IMR-90 (cell line): Measurements from ENCODE around the gene GPR176. TPM values are rescaled to one million over a fixed set of nuclear protein-coding genes. Genes with fewer than 3 reads are reported as not detected.

Source experiments
- ATAC-seq: fragments of 200-7000 bp; cut with Tn5 transposase; 2 replicates; pipeline ENCODE4 v1.9.1; 2020; ENCODE audit warnings: low read depth, mild to moderate bottlenecking, moderate library complexity
- BruUV-seq: library from RNA; stranded (reverse); fragments of 400-500 nt; replicated peaks from 2 replicates; lab custom pipeline; 2021; lab: Mats Ljungman, UMichigan
- CTCF ChIA-PET: fragments of 300-600 bp; formaldehyde crosslinking; extraction: SDS; loops from one replicate; lab custom pipeline; 2021; ENCODE audit warnings: antibody characterized with exemption; lab: Yijun Ruan, JAX
- POLR2A ChIA-PET: fragments of 300-600 bp; sonication (Branson Sonifier 250); formaldehyde crosslinking; loops from one replicate; lab custom pipeline; 2022; ENCODE audit warnings: antibody characterized with exemption; ENCODE audit not compliant: unreplicated experiment; lab: Charles Lee
- DNase-seq: peaks from one replicate; pipeline ENCODE4 v3.0.0; 2013
- H2AFZ ChIP-seq: replicated peaks from 2 replicates; pipeline ENCODE3; 2013; ENCODE audit warnings: low read length, mild to moderate bottlenecking; ENCODE audit not compliant: poor library complexity
- H2AK5ac ChIP-seq: 2 replicates; pipeline ENCODE4 v1.6.1; 2013; ENCODE audit warnings: low read depth, low read length, inconsistent platforms
- H2AK9ac ChIP-seq: replicated peaks from 2 replicates; pipeline ENCODE3; 2013; ENCODE audit warnings: mild to moderate bottlenecking, low read depth, low read length, moderate library complexity; ENCODE audit not compliant: poor library complexity
- H2BK120ac ChIP-seq: 2 replicates; pipeline ENCODE4 v1.6.1; 2013; ENCODE audit warnings: low read depth, low read length, inconsistent platforms
- H2BK15ac ChIP-seq: 3 replicates; pipeline ENCODE4 v1.6.1; 2013; ENCODE audit warnings: low read depth, low read length, inconsistent platforms
- H2BK20ac ChIP-seq: 2 replicates; pipeline ENCODE4 v1.6.1; 2013; ENCODE audit warnings: low read depth, mild to moderate bottlenecking, inconsistent platforms, low read length, moderate library complexity
- H2BK5ac ChIP-seq: 2 replicates; pipeline ENCODE4 v1.6.1; 2013; ENCODE audit warnings: mild to moderate bottlenecking, low read depth, low read length, inconsistent platforms; ENCODE audit not compliant: poor library complexity, severe bottlenecking
- H3K14ac ChIP-seq: replicated peaks from 2 replicates; pipeline ENCODE4 v1.6.1; 2013; ENCODE audit warnings: low read depth, low read length, inconsistent platforms
- H3K18ac ChIP-seq: 2 replicates; pipeline ENCODE4 v1.6.1; 2013; ENCODE audit warnings: low read depth, low read length, control low read depth
- H3K23ac ChIP-seq: 2 replicates; pipeline ENCODE4 v1.6.1; 2013; ENCODE audit warnings: low read depth, low read length, inconsistent platforms
- H3K27ac ChIP-seq: 2 replicates; pipeline ENCODE4 v1.5.1; 2013; ENCODE audit warnings: mild to moderate bottlenecking, control low read depth, low read length; ENCODE audit not compliant: insufficient read depth
- H3K27me3 ChIP-seq: 2 replicates; pipeline ENCODE4 v1.6.1; 2013; ENCODE audit warnings: low read length; ENCODE audit not compliant: control insufficient read depth, insufficient read depth
- H3K36me3 ChIP-seq: 2 replicates; pipeline ENCODE4 v1.6.1; 2013; ENCODE audit warnings: low read length, mixed read lengths; ENCODE audit not compliant: control insufficient read depth, insufficient read depth
- H3K4ac ChIP-seq: 2 replicates; pipeline ENCODE4 v1.6.1; 2013; ENCODE audit warnings: low read depth, low read length, inconsistent platforms
- H3K4me1 ChIP-seq: 2 replicates; pipeline ENCODE4 v1.6.1; 2013; ENCODE audit warnings: low read length, mixed read lengths; ENCODE audit not compliant: control insufficient read depth, insufficient read depth
- H3K4me2 ChIP-seq: 2 replicates; pipeline ENCODE4 v1.6.1; 2013; ENCODE audit warnings: low read depth, mild to moderate bottlenecking, control low read depth, low read length, moderate library complexity
- H3K4me3 ChIP-seq: 2 replicates; pipeline ENCODE4 v1.5.1; 2013; ENCODE audit warnings: low read depth, mild to moderate bottlenecking, control low read depth, low read length, moderate library complexity; ENCODE audit not compliant: insufficient read depth
- H3K56ac ChIP-seq: 2 replicates; pipeline ENCODE4 v1.6.1; 2013; ENCODE audit warnings: low read length, inconsistent platforms; ENCODE audit not compliant: insufficient read depth; ENCODE audit errors: extremely low read depth
- H3K79me1 ChIP-seq, 2 experiments: 2 replicates each; pipeline ENCODE4 v1.6.1; 2013; ENCODE audit warnings: low read length in 2 of 2, inconsistent platforms in 1 of 2, low read depth in 1 of 2
- H3K9ac ChIP-seq: 2 replicates; pipeline ENCODE4 v1.6.1; 2013; ENCODE audit warnings: low read depth, low read length, control low read depth
- H3K9me1 ChIP-seq: 2 replicates; pipeline ENCODE4 v1.6.1; 2013; ENCODE audit warnings: low read length, inconsistent platforms; ENCODE audit not compliant: insufficient read depth
- H3K9me3 ChIP-seq: 2 replicates; pipeline ENCODE4 v1.6.1; 2013; ENCODE audit warnings: low read length; ENCODE audit not compliant: control insufficient read depth, insufficient read depth
- H4K20me1 ChIP-seq: 2 replicates; pipeline ENCODE4 v1.6.1; 2013; ENCODE audit warnings: low read length, inconsistent platforms; ENCODE audit not compliant: insufficient read depth
- H4K5ac ChIP-seq: 2 replicates; pipeline ENCODE4 v1.6.1; 2013; ENCODE audit warnings: mild to moderate bottlenecking, low read depth, low read length, control low read depth
- H4K8ac ChIP-seq, 2 experiments: 2 replicates each; pipeline ENCODE4 v1.6.1; 2013; ENCODE audit warnings: low read depth in 2 of 2, low read length in 2 of 2, control low read depth in 1 of 2, inconsistent platforms in 1 of 2
- H4K91ac ChIP-seq: 2 replicates; pipeline ENCODE4 v1.6.1; 2013; ENCODE audit warnings: low read depth, low read length, inconsistent platforms; ENCODE audit not compliant: insufficient read depth
- BHLHE40 ChIP-seq: fragments of 150-350 bp; IDR thresholded peaks from 2 replicates; pipeline ENCODE4 v1.6.1; 2016; ENCODE audit warnings: mild to moderate bottlenecking, low read depth, low read length
- CEBPB ChIP-seq: IDR thresholded peaks from 2 replicates; pipeline ENCODE4 v1.6.1; 2012; ENCODE audit warnings: low read depth, low read length, improper control_type of control experiment
- CTCF ChIP-seq: conservative IDR thresholded peaks from 2 replicates; pipeline ENCODE4 v1.5.1; 2012; ENCODE audit warnings: mild to moderate bottlenecking, low read depth, low read length, improper control_type of control experiment
- FOS ChIP-seq: fragments of 150-350 bp; IDR thresholded peaks from 2 replicates; pipeline ENCODE4 v1.6.1; 2016; ENCODE audit warnings: low read depth, low read length
- MAZ ChIP-seq: IDR thresholded peaks from 2 replicates; pipeline ENCODE4 v1.6.1; 2012; ENCODE audit warnings: low read depth, mild to moderate bottlenecking, low read length, improper control_type of control experiment, moderate library complexity, borderline replicate concordance
- NFE2L2 ChIP-seq: fragments of 150-350 bp; IDR thresholded peaks from 2 replicates; pipeline ENCODE4 v1.6.1; 2016; ENCODE audit warnings: low read depth, mild to moderate bottlenecking, low read length
- POLR2A ChIP-seq: IDR thresholded peaks from 2 replicates; pipeline ENCODE4 v1.6.1; 2012; ENCODE audit warnings: mild to moderate bottlenecking, low read depth, low read length
- RAD21 ChIP-seq: IDR thresholded peaks from 2 replicates; pipeline ENCODE4 v1.6.1; 2012; ENCODE audit warnings: low read length, improper control_type of control experiment
- RCOR1 ChIP-seq: IDR thresholded peaks from 2 replicates; pipeline ENCODE4 v1.6.1; 2012; ENCODE audit warnings: mild to moderate bottlenecking, low read length, improper control_type of control experiment; ENCODE audit not compliant: insufficient replicate concordance
- RFX5 ChIP-seq: IDR thresholded peaks from 2 replicates; pipeline ENCODE4 v1.8.0; 2012; ENCODE audit warnings: low read depth, mild to moderate bottlenecking, low read length, moderate library complexity
- SMC3 ChIP-seq: fragments of 150-350 bp; IDR thresholded peaks from 2 replicates; pipeline ENCODE4 v1.6.1; 2016; ENCODE audit warnings: low read depth, mild to moderate bottlenecking, antibody characterized with exemption, low read length, moderate library complexity
- WGBS, 2 experiments: methylation state at CpG; one replicate each; pipeline versions ENCODE4 v1.1.5 to v1.1.7; 2013; ENCODE audit warnings: missing lambda C conversion rate in 2 of 2; ENCODE audit not compliant: insufficient read length in 1 of 2; ENCODE audit errors: extremely low coverage in 2 of 2; 5-methylcytosine and 5-hydroxymethylcytosine counted together
- dilution Hi-C: fragments of 300-500 bp; cut with HindIII; formaldehyde crosslinking; loops from one replicate; pipeline ENCODE4 v1.14.3; 2018; ENCODE audit warnings: low sequenced_read_pairs; ENCODE audit not compliant: unreplicated experiment
- in situ Hi-C: fragments of 300-500 bp; cut with MboI; formaldehyde crosslinking; loops from 3 replicates; pipeline ENCODE4 v1.14.3; 2019; ENCODE audit warnings: low sequenced_read_pairs, inconsistent platforms, mixed read lengths
- intact Hi-C: fragments of 100-400 bp; cut with micrococcal nuclease; formaldehyde crosslinking; loops from 2 replicates; pipeline ENCODE4 v1.10.0; 2022
- polyA plus RNA-seq, 3 experiments: library from polyadenylated mRNA; depleted of rRNA; stranded (reverse); fragments of >200 nt; gene quantifications; 2 replicates each; pipeline ENCODE4 v1.2.3, GENCODE V29; 2012; ENCODE audit warnings: low replicate concordance in 1 of 3
- total RNA-seq: library from RNA; depleted of rRNA; stranded (reverse); fragments of >200 nt; gene quantifications from 2 replicates; pipeline ENCODE4 v1.2.3, GENCODE V29; 2012

GPR176 gene
- total and polyA plus RNA-seq, 2 of the 4 experiments (the other 2 are of a cell fraction), result 114 to 246 TPM

- Histone ChIP-seq H3K27ac (no peak overlapping the region), H2AK9ac (no peak overlapping the region), H4K20me1 (peaks cover 13% of the 10 kb centered on the region; the same call in 1 of the 2 replicates), H3K4me1 (peaks cover 3% of the 10 kb centered on the region; the same call in 1 of the 2 replicates), H2AK5ac (no peak overlapping the region), H2AFZ (no peak overlapping the region), H3K9me1 (peaks cover 50% of the 10 kb centered on the region), H3K9me3 (no peaks in the 10 kb centered on the region), H3K4me3 (no peak overlapping the region), H3K14ac (no peak overlapping the region), H3K4me2 (no peak overlapping the region), H3K18ac (no peak overlapping the region), H3K79me1 (peaks cover 38 to 74% of the 10 kb centered on the region in 2 experiments), H3K23ac (peak overlapping the region; percentile 11; the same call in 1 of the 2 replicates), H3K36me3 (peaks cover 26% of the 10 kb centered on the region), H3K4ac (no peak overlapping the region), H3K9ac (no peak overlapping the region), H3K27me3 (no peaks in the 10 kb centered on the region), H4K91ac (no peak overlapping the region), H2BK5ac (no peak overlapping the region), H4K5ac (no peak overlapping the region), H2BK120ac (no peak overlapping the region), H2BK15ac (no peak overlapping the region), H3K56ac (no peak overlapping the region), H4K8ac (no peak overlapping the region), H2BK20ac (no peak overlapping the region)
- WGBS, 2 experiments, result no CpG with 5 or more reads among the region's 6 CpGs
- in situ Hi-C loops, result no loop called here
- ATAC-seq, result no peak
- dilution Hi-C loops, result no loop called here
- no TSS peak for BruUV-seq
- CTCF ChIA-PET, result no interaction called here
- DNase-seq, result no peak
- intact Hi-C loops, result no loop called here
- POLR2A ChIA-PET, result no interaction called here
- TF ChIP-seq RCOR1 (no peak), POLR2A (no peak), SMC3 (no peak), CTCF (no peak), RFX5 (no peak), BHLHE40 (no peak), MAZ (no peak), CEBPB (no peak), FOS (no peak), NFE2L2 (no peak), RAD21 (no peak)
Measured at GRCh38 chr15:39798382-39798781, 121.7 kb downstream of the GPR176 start.
